Forelimb muscle (tissue), 1 donor: Measurements from ENCODE around the gene PIF1. TPM values are rescaled to one million over a fixed set of nuclear protein-coding genes. Genes with fewer than 3 reads are reported as not detected.
"Not testable (repeated sequence)": the region's sequence is repeated elsewhere in the genome, so short reads cannot be mapped to it uniquely, and the experiment has no call there.

Source experiments
- DNase-seq: peaks from one replicate; pipeline ENCODE4 v3.0.0-alpha.2; 2013; ENCODE audit warnings: low read depth
- polyA plus RNA-seq: library from polyadenylated mRNA; unstranded; fragments of 120-200 nt; gene quantifications from one replicate; pipeline ENCODE4 v1.2.1, GENCODE V29; 2013; ENCODE audit not compliant: insufficient read length

PIF1 gene
- polyA plus RNA-seq, 1 donor, result 8.0 TPM

DNA sequence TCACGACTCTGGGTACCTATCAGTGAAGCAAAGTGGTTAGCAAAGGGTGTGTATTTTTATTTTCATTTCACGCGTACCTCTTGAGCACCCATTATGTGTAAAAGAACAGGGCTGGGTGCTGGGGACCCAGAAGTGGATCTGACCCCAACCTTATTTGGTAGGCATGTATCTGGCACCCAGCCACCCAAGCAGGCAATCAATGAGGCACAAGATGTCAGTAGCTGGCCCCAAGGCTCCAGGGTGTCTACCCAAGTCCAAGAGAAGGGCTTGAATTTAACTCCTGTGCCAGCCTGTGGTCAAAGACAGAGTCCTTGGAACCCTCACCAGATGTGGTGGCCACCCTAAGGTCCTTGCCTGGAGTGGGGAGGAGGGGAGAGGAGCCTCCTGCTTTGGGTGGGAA is 22.0 kb upstream of the PIF1 start:
- no peak for DNase-seq

GRCh38 chr15:64847016-64847415 is 21.6 kb upstream of the PIF1 start:
- DNase-seq, result no peak

- no peak for DNase-seq
These were observed 20.6 kb upstream of the PIF1 start for GRCh38 chr15:64845831-64846595.

GRCh38 chr15:64845183-64845611 is 19.8 kb upstream of the PIF1 start:
- DNase-seq, result no peak

DNA sequence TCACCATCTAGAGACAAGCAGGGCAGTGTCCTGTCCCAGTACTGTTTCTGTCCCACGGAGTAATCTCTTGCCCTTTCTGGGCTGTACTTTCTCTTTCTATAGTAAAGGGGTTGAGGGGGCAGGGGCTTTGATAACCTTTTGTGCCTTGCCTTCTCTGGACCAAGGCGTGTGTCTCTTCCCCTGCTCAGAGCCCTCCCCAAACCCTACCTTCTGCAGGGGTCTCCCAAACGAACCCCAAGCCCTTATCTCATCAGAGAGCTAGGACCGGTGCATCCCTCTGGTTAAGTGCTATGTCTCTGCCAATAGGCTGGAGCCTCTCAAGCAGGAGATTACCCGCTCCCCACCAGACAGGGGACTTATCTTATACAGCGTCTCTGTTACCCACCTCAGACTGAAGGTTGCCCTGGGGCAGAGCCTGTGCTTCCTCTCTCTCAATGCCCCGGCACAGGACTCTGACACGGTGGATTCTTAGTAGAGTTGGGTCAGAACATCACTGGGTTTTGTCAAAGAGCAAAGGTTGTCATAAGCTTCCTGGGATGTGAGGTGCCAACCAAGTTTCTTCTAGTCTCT is 19.2 kb upstream of the PIF1 start:
- no peak for DNase-seq

DNA sequence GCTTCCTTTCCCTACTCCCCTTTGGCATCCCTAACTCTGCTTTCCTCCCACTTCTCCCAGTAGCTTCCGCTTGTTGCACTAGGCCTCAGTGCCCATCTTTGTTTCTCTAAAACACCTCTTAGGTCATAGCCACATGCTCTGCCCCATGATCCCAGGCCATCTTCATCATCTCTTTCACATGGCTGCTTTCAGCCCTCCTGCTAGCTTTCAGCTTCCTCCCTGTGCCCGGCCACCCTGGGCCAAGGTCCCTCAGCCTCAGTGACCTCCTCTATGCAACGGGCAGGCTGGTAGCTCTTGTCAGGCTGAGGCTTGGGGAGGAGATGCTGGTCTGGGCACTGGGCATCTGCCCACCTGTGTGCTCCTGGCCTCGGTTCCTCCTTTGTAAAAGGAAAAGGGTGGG is 18.5 kb upstream of the PIF1 start:
- DNase-seq, result no peak

DNA sequence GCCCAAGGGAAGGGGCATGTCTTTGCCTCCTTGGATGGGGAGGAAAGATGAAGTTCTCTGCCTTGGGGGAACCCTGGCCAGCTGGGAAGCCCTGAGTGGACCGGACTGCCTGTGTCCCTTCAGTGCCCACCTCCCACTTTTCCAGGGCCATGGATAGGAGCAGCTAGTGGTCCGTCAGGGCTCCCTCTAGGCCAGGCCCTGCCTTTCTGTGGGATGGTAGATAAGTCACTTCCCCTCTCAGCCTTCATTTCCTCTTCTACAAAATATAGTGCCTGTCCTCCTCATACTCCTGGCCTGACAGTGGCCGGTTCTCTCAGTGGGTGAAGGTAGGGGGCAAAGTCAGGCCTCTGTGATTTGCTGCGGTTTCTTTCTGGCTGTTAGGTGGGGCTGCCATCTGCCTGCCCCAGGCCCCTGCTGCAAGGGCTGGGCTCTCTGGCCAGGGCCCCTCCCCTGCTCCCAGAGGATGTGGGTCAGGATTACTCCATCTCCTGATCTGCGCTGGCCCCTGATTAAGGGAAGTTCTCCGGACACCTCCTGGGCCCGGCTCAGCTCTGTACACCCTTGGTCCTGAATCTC is 17.6 kb upstream of the PIF1 start:
- no peak for DNase-seq

DNA sequence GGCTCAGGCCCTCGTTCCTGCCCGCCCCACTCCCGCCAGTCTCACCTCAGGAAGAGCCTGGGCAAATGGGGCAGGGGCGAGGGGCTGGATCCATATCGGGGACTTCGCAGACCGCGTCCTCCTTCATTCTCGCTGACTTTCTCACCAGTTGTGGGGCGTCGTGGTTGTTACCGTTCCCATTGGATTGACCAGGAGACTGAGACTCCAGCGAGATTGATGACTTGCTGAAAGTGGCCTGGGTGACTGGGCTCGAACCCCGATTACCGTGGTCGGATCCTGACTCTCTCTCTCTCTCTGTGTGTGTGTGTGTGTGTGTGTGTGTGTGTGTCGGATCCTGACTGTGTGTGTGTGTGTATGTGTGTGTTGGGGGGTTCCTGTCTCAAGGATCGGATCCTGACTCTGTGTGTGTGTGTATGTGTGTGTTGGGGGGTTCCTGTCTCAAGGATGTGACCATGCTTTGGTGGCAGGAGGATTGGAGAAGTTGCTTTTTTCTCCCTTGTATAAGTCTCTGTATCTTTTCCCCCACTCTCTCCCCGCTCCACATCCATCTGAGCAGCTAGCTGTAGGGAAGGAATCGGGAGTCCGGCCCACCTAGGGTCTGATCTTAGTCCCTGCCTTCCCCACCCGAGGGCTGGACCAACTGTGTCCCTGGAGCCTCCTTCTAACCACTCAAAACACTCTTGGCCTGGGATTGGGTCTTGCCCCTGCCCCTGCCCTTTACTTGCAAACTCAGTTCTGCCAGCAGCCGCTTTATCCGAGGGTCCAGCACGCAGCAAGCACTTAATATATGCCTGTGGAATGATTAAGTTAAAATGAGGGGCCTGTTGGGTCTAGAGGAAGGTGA is 16.9 kb upstream of the PIF1 start:
- no peak for DNase-seq

DNA sequence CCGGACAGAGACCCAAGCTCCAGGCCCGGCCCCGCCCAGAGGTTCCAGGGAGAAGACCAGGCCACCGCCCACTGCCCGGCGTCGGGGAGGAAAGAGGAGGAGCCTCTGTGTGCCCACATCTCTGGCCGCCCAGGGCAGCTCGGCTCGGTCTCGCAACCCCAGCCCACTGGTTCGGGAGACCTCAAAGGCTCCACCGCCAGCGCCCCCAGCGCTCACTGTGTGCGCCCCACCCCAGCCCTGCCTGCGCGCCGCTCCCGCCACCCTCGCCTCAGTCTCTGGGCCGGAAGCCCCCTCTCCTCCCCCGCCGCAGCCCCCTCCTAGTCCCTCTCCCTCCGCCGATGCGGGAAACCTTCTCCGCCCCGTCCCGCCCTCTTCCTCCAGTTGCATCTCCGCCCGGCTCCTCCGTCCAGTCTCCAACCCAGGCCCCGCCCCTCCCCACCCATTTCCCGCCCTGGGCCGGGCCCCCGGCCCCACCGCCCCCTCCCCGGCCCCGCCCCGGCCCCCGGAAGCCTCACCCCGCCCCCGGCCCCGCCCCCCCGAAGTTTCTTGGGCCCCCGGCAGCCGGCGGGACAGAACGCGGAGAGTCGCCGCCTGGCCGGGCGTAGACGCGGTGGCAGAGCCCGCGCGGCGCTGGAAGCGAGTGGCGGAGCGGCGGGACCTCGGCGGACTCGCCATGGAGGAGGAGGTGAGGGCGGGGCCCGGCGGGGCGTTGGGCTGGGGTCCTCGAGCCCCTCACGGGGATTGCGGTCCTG is 16.1 kb upstream of the PIF1 start, which contains the start of gene PLEKHO2:
TSS of gene PLEKHO2 (plus strand) at position 572 of the 752 bp plus-strand sequence. CDS start at position 674, 102 bp downstream.
- DNase-seq, result peak; percentile 77

- DNase-seq, result no peak
These were observed 15.6 kb upstream of the PIF1 start for GRCh38 chr15:64841060-64841343.

GRCh38 chr15:64837502-64837901 is 12.1 kb upstream of the PIF1 start:
- DNase-seq, result no peak

DNA sequence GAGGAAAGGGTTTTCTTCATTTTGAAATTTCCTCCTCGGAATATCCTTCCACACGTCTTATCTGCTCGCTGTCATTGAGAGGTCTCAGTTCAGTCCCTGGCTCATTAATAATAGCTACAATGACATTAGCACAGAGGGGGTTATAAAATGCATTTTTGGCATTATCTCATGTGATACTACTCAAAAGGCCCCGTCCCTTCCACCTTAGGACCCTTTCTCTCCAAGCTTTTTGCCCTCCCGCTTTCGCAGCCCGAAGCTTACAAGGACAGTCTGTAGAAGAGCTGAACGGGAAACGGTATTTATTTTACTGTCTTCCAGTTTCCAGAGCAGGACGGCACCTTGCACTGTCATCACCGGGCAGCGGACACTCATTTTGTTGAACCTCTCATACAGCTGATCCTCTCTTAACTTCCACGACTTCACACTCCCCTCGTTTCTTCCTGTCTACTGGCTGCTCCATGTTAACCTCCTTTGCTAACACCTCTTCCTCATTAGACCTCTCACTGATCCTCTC is 10.6 kb upstream of the PIF1 start:
- no peak for DNase-seq

GRCh38 chr15:64833690-64834089 is 8.2 kb upstream of the PIF1 start:
- no peak for DNase-seq

GRCh38 chr15:64828985-64829384 is 3.5 kb upstream of the PIF1 start:
- no peak for DNase-seq

GRCh38 chr15:64824929-64825430 is 467 bp downstream of the PIF1 start:
- no peak for DNase-seq

GRCh38 chr15:64816452-64816851 is 9.0 kb downstream of the PIF1 start:
- no peak for DNase-seq

DNA sequence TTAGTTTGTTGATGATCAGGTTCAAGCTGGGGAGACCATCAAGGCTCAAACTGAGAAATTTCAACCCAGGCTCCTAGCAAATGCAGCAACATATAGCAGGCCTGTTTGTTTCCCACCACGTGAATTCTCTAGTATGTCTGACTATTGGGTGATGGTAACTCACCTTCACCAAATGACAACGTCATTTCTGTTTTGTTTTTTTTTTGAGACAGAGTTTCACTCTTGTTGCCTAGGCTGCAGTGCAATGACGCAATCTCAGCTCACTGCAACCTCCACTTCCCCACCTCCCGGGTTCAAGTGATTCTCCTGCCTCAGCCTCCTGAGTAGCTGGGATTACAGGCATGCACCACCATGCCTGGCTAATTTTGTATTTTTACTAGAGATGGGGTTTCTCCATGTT is 10.5 kb downstream of the PIF1 start:
- DNase-seq, result not testable (repeated sequence)

- not testable (repeated sequence) for DNase-seq
These were observed 11.2 kb downstream of the PIF1 start for GRCh38 chr15:64814283-64814682.

- no peak for DNase-seq
These were observed 12.4 kb downstream of the PIF1 start for GRCh38 chr15:64813075-64813474.

- DNase-seq, result no peak
These were observed 14.7 kb downstream of the PIF1 start for GRCh38 chr15:64810497-64811326.
